HG03565 (cell line): ENCODE measurements around the gene LCN9.

Experiments
- ATAC-seq: cut with Tn5 transposase; IDR thresholded peaks from one replicate; pipeline ENCODE4 v1.9.1; 2021; ENCODE audit warnings: mild to moderate bottlenecking, moderate library complexity; ENCODE audit not compliant: unreplicated experiment

Gene LCN9

DNA sequence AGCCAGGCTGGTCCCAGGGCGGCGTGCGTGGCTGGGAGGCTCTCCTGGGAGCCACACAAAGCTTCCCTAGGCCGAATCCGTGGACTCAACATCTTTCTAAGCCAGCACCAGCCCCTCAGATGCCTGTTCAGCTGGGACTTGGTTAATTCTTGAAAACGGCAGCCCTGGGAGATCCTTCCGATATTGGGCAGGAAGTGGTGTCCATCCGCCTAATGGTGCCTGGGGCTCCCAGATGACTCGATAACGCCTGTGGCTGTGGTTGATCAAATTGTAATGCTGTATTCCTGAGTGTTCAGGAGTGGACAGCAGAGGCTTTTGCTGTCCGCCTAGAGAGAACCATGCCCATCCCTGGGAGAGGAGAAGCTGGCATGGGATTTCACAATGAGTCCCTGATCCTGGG, 52.9 kb downstream of the LCN9 start:
- no peak for ATAC-seq
